GM23338 (cell line): ENCODE results near the gene E4F1. TPM values are rescaled to one million over a fixed set of nuclear protein-coding genes. Genes with fewer than 3 reads are reported as not detected.

ENCODE experiments used
- ATAC-seq: fragments of 200-7000 bp; cut with Tn5 transposase; 3 replicates; pipeline ENCODE4 v1.9.1; 2020
- DNase-seq: peaks from one replicate; pipeline ENCODE4 v3.0.0-alpha.2; 2015; ENCODE audit warnings: low spot score
- H2AFZ ChIP-seq: fragments of 200-600 bp; sonication (generic); 2 replicates; pipeline ENCODE4 v1.8.0; 2016; ENCODE audit warnings: antibody characterized with exemption, mild to moderate bottlenecking, moderate library complexity
- H3F3A ChIP-seq: fragments of 200-600 bp; sonication (generic); replicated peaks from 2 replicates; pipeline ENCODE4 v1.8.0; 2017; ENCODE audit warnings: antibody characterized with exemption, mixed run types, low read depth
- H3K27ac ChIP-seq: fragments of 200-600 bp; sonication (generic); 2 replicates; pipeline ENCODE4 v1.6.1; 2016; ENCODE audit warnings: low read depth
- H3K27me3 ChIP-seq: fragments of 200-600 bp; sonication (generic); 2 replicates; pipeline ENCODE4 v1.8.0; 2016; ENCODE audit warnings: mild to moderate bottlenecking, mixed run types, moderate library complexity; ENCODE audit not compliant: insufficient read depth
- H3K36me3 ChIP-seq: fragments of 200-600 bp; sonication (generic); 2 replicates; pipeline ENCODE4 v1.8.0; 2016; ENCODE audit warnings: mild to moderate bottlenecking; ENCODE audit not compliant: insufficient read depth
- H3K4me1 ChIP-seq: fragments of 200-600 bp; sonication (generic); 2 replicates; pipeline ENCODE4 v1.8.0; 2016; ENCODE audit warnings: mild to moderate bottlenecking, moderate library complexity; ENCODE audit not compliant: insufficient read depth
- H3K4me2 ChIP-seq: fragments of 200-600 bp; sonication (generic); 2 replicates; pipeline ENCODE4 v1.7.1; 2017; ENCODE audit warnings: mixed run types
- H3K4me3 ChIP-seq: fragments of 200-600 bp; sonication (generic); 2 replicates; pipeline ENCODE4 v1.6.1; 2016; ENCODE audit warnings: mixed run types
- H3K79me2 ChIP-seq: fragments of 200-600 bp; sonication (generic); replicated peaks from 2 replicates; pipeline ENCODE4 v1.8.0; 2017; ENCODE audit warnings: mild to moderate bottlenecking; ENCODE audit not compliant: insufficient read depth
- H3K9me2 ChIP-seq: fragments of 200-600 bp; sonication (generic); 2 replicates; pipeline ENCODE4 v1.8.0; 2017; ENCODE audit not compliant: insufficient read depth
- H4K20me1 ChIP-seq: fragments of 200-600 bp; sonication (generic); replicated peaks from 2 replicates; pipeline ENCODE4 v1.8.0; 2017; ENCODE audit warnings: mild to moderate bottlenecking; ENCODE audit not compliant: insufficient read depth
- H3K27ac Mint-ChIP-seq: 2 replicates; pipeline ENCODE4 v1.8.0; 2020; ENCODE audit warnings: inconsistent platforms, mild to moderate bottlenecking, moderate library complexity, mixed read lengths
- H3K27me3 Mint-ChIP-seq: 3 replicates; pipeline ENCODE4 v1.8.0; 2022; ENCODE audit warnings: low read depth, mild to moderate bottlenecking, moderate library complexity, mixed read lengths, inconsistent platforms; ENCODE audit not compliant: insufficient read depth, poor library complexity
- H3K36me3 Mint-ChIP-seq: 3 replicates; pipeline ENCODE4 v1.8.0; 2021; ENCODE audit warnings: low read depth, mild to moderate bottlenecking, inconsistent platforms, moderate library complexity, mixed read lengths
- H3K4me1 Mint-ChIP-seq: 3 replicates; pipeline ENCODE4 v1.8.0; 2020; ENCODE audit warnings: mild to moderate bottlenecking, inconsistent platforms, mixed read lengths
- H3K4me3 Mint-ChIP-seq: 3 replicates; pipeline ENCODE4 v1.8.0; 2021; ENCODE audit warnings: moderate library complexity, mild to moderate bottlenecking, inconsistent platforms, mixed read lengths
- H3K9me3 Mint-ChIP-seq: 3 replicates; pipeline ENCODE4 v1.8.0; 2020; ENCODE audit warnings: moderate library complexity, mild to moderate bottlenecking, inconsistent platforms, mixed read lengths
- ETS1 ChIP-seq: IDR thresholded peaks from 2 replicates; pipeline ENCODE4 v1.6.1; 2016; ENCODE audit warnings: antibody characterized with exemption
- STAT1 ChIP-seq: IDR thresholded peaks from one replicate; pipeline ENCODE4 v1.6.1; 2016; ENCODE audit warnings: antibody characterized with exemption; ENCODE audit not compliant: unreplicated experiment
- ZNF114 ChIP-seq: fragments of 250-450 bp; sonication (Bioruptor Pico); IDR thresholded peaks from 2 replicates; pipeline ENCODE4 v1.5.0; 2020; ENCODE audit warnings: mild to moderate bottlenecking, moderate library complexity
- polyA plus RNA-seq: library from polyadenylated mRNA; unstranded; fragments of >200 nt; fragmentation: Nextera tagmentation; extraction: Ambion mirVana; gene quantifications from 2 replicates; pipeline ENCODE4 v1.2.1, GENCODE V29; 2016
- total RNA-seq: library from RNA; depleted of rRNA; stranded (reverse); fragments of >200 nt; shearing (Covaris generic); gene quantifications from 2 replicates; pipeline ENCODE4 v1.2.3, GENCODE V29; 2014
- TF ChIP-seq, protein P1 (sequence below), 2 experiments: fragments of 200-600 bp in 1 of 2; sonication (generic) in 1 of 2; conservative IDR thresholded peaks; 2 replicates each; pipeline versions ENCODE4 v1.5.1 to v1.6.1; 2016 to 2017; ENCODE audit warnings: antibody characterized with exemption in 2 of 2, low read depth in 2 of 2, mild to moderate bottlenecking in 2 of 2, moderate library complexity in 1 of 2

The E4F1 gene
- total and polyA plus RNA-seq, 2 experiments from 2014 or later, result 22.6 to 45.5 TPM

DNA sequence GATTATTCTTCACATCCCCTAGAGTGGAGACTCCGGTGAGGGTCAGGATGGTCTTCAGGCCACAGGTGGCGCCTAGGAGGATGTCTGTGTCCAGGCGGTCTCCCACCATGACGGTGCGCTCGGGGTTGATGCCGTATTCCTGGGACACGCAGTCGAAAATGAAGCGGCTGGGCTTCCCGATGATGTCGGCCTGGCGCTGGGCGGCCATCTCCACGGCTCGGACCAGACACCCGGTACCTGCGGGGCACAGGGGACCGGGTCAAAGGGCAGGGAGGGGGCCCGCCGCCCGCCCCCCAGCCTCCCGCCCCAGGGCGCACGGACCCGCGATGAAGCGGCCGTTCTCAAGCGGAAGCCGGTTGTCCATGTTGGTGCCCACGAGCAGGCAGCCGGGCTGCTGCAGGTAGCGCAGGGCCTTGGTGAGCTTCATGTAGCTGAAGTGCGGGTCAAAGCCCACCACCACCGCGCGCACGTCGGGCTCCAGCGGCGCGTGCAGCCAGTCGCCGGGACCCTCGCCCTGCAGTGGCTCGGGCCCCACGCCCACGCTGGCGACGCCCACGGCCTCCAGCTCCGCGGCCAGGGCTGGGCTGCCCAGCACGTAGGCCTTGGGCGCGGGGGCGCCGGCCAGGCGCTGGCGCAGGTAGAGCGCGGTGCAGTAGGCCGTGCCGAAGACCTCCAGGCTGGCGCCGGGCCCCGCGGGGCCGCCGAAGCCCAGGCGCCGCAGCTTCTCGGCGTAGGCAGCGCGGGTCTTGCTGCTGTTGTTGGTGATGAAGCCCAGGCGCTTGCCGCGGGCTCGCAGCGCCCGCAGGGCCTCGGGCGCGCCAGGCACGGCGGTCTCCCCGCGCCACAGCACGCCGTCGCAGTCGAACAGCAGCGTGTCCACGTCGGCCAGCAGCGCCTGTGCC lies 9.3 kb upstream of the E4F1 start:
- Histone ChIP-seq H3K4me3 (peak overlapping the region; percentile 54), H3K4me2 (peak overlapping the region; percentile 84), H3K4me1 (peaks cover 10% of the 10 kb centered on the region; the same call in 1 of the 2 replicates), H3K27me3 (no peaks in the 10 kb centered on the region), H2AFZ (no peak overlapping the region), H3F3A (peaks cover 37% of the 10 kb centered on the region; the same call in 1 of the 2 replicates), H3K9me2 (no peaks in the 10 kb centered on the region), H3K36me3 (0 out of 2 replicates have a peak, but pooled peaks cover 5% of the 10 kb centered on the region), H3K79me2 (peaks cover 19% of the 10 kb centered on the region), H4K20me1 (peaks cover 18% of the 10 kb centered on the region), H3K27ac (no peak overlapping the region)
- H3K4me3 Mint-ChIP-seq, result peak overlapping the region; percentile 82
- peaks cover 23% of the 10 kb centered on the region for H3K36me3 Mint-ChIP-seq
- H3K27me3 Mint-ChIP-seq, result peaks cover 17% of the 10 kb centered on the region
- peak overlapping the region; percentile 70; the same call in 1 of the 2 replicates for H3K27ac Mint-ChIP-seq
- DNase-seq (peak; percentile 40), ATAC-seq (no peak)
- peaks cover 17% of the 10 kb centered on the region for H3K4me1 Mint-ChIP-seq
- H3K9me3 Mint-ChIP-seq, result no peaks in the 10 kb centered on the region; the same call in 2 of the 3 replicates
- TF ChIP-seq ETS1, result no peak
- TF ChIP-seq STAT1, result no peak

GRCh38 chr16:2214719-2214968 lies 8.7 kb upstream of the E4F1 start, which contains the start of gene PGP:
TSS of gene PGP (minus strand) at chr16:2214840. CDS start at chr16:2214777, 63 bp downstream.
- peaks cover 17% of the 10 kb centered on the region for H3K27me3 Mint-ChIP-seq
- peak within 1 kb of the TSS; percentile 89 for H2AFZ ChIP-seq
- no peak for ATAC-seq
- peak within 1 kb of the TSS; percentile 98 for H3K27ac ChIP-seq
- TF ChIP-seq ZNF114, result peak; percentile 92
- no peak for TF ChIP-seq STAT1
- TF ChIP-seq, protein P1, sequence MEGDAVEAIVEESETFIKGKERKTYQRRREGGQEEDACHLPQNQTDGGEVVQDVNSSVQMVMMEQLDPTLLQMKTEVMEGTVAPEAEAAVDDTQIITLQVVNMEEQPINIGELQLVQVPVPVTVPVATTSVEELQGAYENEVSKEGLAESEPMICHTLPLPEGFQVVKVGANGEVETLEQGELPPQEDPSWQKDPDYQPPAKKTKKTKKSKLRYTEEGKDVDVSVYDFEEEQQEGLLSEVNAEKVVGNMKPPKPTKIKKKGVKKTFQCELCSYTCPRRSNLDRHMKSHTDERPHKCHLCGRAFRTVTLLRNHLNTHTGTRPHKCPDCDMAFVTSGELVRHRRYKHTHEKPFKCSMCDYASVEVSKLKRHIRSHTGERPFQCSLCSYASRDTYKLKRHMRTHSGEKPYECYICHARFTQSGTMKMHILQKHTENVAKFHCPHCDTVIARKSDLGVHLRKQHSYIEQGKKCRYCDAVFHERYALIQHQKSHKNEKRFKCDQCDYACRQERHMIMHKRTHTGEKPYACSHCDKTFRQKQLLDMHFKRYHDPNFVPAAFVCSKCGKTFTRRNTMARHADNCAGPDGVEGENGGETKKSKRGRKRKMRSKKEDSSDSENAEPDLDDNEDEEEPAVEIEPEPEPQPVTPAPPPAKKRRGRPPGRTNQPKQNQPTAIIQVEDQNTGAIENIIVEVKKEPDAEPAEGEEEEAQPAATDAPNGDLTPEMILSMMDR (conservative IDR thresholded peaks at IDR 0.05; ENCODE audit: low read depth in 2 of 2), result no peak
- TF ChIP-seq ETS1, result no peak
- peak within 1 kb of the TSS; percentile 99 for H3K27ac Mint-ChIP-seq
- H3K79me2 ChIP-seq, result peaks cover 19% of the 10 kb centered on the region
- no peak for DNase-seq
- H3K4me3 ChIP-seq, result peak within 1 kb of the TSS; percentile 69
- no peaks in the 10 kb centered on the region for H3K27me3 ChIP-seq
- peaks cover 10% of the 10 kb centered on the region; the same call in 1 of the 2 replicates for H3K4me1 ChIP-seq
- H3K4me3 Mint-ChIP-seq, result peak within 1 kb of the TSS; percentile 92
- H3K36me3 ChIP-seq, result 0 out of 2 replicates have a peak, but pooled peaks cover 5% of the 10 kb centered on the region
- H4K20me1 ChIP-seq, result peaks cover 18% of the 10 kb centered on the region
- no peaks in the 10 kb centered on the region for H3K9me2 ChIP-seq
- peaks cover 17% of the 10 kb centered on the region for H3K4me1 Mint-ChIP-seq
- H3K9me3 Mint-ChIP-seq, result no peaks in the 10 kb centered on the region; the same call in 2 of the 3 replicates
- H3F3A ChIP-seq, result peaks cover 37% of the 10 kb centered on the region; the same call in 1 of the 2 replicates
- peak within 1 kb of the TSS; percentile 84 for H3K4me2 ChIP-seq
- peaks cover 23% of the 10 kb centered on the region for H3K36me3 Mint-ChIP-seq
